Sigmoid colon (tissue), 7 donors: ENCODE data around the gene EIPR1. TPM values are rescaled to one million over a fixed set of nuclear protein-coding genes. Genes with fewer than 3 reads are reported as not detected.

Source experiments
- DNase-seq: peaks from one replicate; pipeline ENCODE4 v3.0.0-alpha.2; 2019
- H3K27ac ChIP-seq, 4 donors: fragments of 200-600 bp; sonication (generic); one replicate each; pipeline ENCODE4 v1.5.1; 2016 to 2019; ENCODE audit warnings: mild to moderate bottlenecking in 1 of 4
- H3K27me3 ChIP-seq, 3 donors: fragments of 200-600 bp; sonication (generic); one replicate each; pipeline ENCODE4 v1.5.1; 2019; ENCODE audit warnings: mild to moderate bottlenecking in 1 of 3
- H3K36me3 ChIP-seq, 4 donors: fragments of 200-600 bp; sonication (generic); one replicate each; pipeline ENCODE4 v1.5.1; 2016 to 2019
- H3K4me1 ChIP-seq, 4 donors: fragments of 200-600 bp; sonication (generic); one replicate each; pipeline ENCODE4 v1.5.1; 2017 to 2019
- H3K4me3 ChIP-seq, 4 donors: fragments of 200-600 bp; sonication (generic); one replicate each; pipeline ENCODE4 v1.5.1; 2017 to 2019; ENCODE audit warnings: mild to moderate bottlenecking in 2 of 4, moderate library complexity in 1 of 4
- H3K9me3 ChIP-seq, 4 donors: fragments of 200-600 bp in 3 of 4; sonication (generic) in 3 of 4; one replicate each; pipeline versions ENCODE4 v1.5.1 to v1.6.1; 2013 to 2019
- EP300 ChIP-seq, 4 donors: sonication (generic); formaldehyde crosslinking; IDR thresholded peaks; one replicate each; pipeline ENCODE4 v1.6.1; 2017; ENCODE audit warnings: antibody characterized with exemption in 4 of 4
- POLR2A ChIP-seq, 2 donors: fragments of 450-650 bp; IDR thresholded peaks; one replicate each; pipeline ENCODE4 v1.6.1; 2016; ENCODE audit warnings: antibody characterized with exemption in 2 of 2, mild to moderate bottlenecking in 2 of 2, moderate library complexity in 2 of 2
- POLR2AphosphoS5 ChIP-seq, 4 donors: sonication (generic); formaldehyde crosslinking; IDR thresholded peaks; one replicate each; pipeline ENCODE4 v1.6.1; 2017; ENCODE audit warnings: antibody characterized with exemption in 4 of 4
- WGBS, 2 donors: extraction: QIAGEN DNeasy Blood & Tissue Kit; methylation state at CpG; one replicate each; pipeline ENCODE4 v1.1.7; 2013; 5-methylcytosine and 5-hydroxymethylcytosine counted together
- intact Hi-C: fragments of 100-400 bp; cut with DNase I; formaldehyde crosslinking; loops from one replicate; pipeline ENCODE4 v1.15.1; 2023
- polyA plus RNA-seq, 3 donors: library from polyadenylated mRNA; stranded (reverse); fragments of 200-250 nt; gene quantifications; one replicate each; pipeline ENCODE4 v1.2.3, GENCODE V29; 2013
- total RNA-seq, 4 donors: library from RNA; depleted of rRNA; stranded (reverse); fragments of >200 nt; gene quantifications; one replicate each; pipeline ENCODE4 v1.1.0, GENCODE V29; 2016
- TF ChIP-seq, protein P1 (sequence below), 4 experiments: fragments of 450-650 bp in 3 of 4; fragments of 200-600 bp in 1 of 4; IDR thresholded peaks; one replicate each; pipeline ENCODE4 v1.5.1; 2016 to 2019; ENCODE audit warnings: antibody characterized with exemption in 4 of 4, mild to moderate bottlenecking in 3 of 4, moderate library complexity in 2 of 4
- donor health status: healthy with polysubstance abuse.
- donor health status: Bipolar disorder and iron deficiency.
- donor health status: healthy.

The EIPR1 gene
- total and polyA plus RNA-seq, 7 donors: 12.2 to 27.0 (median 20.0) TPM

DNA sequence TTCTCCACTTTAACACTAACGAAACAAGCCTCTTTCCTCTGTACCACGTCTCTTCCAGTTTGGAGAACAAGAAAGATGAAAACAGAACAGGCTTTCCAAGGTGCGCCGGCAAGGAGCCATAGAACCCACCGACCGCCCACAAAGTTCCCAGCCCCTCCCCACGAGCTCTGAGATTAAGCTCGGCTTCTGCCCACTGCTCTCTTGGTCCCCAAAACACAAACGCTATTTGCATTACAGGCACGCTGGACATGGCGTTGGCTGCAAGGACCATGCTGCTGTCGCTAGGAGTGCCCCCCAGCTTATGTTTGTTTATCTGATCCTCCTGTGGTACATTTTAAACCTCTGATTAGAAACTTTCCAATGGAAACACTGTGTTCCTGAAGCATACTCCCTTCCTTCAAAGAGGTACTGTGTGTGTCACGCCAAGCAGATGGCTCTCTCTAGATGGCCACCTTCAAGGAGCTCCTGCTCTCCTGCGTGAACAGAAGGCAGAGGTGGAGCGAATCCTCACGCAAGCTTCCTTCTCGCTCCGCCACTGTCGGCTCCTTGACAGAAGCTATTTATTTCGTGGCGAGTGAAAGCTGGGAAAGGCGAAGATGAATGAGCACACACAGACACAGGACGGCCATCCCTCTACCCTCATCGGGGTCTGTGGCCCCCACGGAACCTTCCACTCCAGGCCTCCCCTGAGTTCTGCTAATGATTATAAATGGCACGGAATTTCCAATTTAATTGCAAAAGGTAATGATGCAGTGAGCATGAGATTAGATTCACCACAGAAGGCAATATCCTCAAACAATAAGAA, 166.2 kb downstream of the EIPR1 start:
- Histone ChIP-seq H3K9me3 (no peaks in the 10 kb centered on the region), H3K4me1 (no peaks in the 10 kb centered on the region), H3K4me3 (no peak overlapping the region), H3K36me3 (peaks cover 0 to 4% (median 0%) of the 10 kb centered on the region in 4 donors), H3K27ac (no peak overlapping the region), H3K27me3 (no peaks in the 10 kb centered on the region)
- 89 to 90% methylated on average over 26 of the region's 26 CpGs for WGBS, 2 donors
- DNase-seq: no peak
- intact Hi-C loops: no loop called here
- TF ChIP-seq, protein P1, sequence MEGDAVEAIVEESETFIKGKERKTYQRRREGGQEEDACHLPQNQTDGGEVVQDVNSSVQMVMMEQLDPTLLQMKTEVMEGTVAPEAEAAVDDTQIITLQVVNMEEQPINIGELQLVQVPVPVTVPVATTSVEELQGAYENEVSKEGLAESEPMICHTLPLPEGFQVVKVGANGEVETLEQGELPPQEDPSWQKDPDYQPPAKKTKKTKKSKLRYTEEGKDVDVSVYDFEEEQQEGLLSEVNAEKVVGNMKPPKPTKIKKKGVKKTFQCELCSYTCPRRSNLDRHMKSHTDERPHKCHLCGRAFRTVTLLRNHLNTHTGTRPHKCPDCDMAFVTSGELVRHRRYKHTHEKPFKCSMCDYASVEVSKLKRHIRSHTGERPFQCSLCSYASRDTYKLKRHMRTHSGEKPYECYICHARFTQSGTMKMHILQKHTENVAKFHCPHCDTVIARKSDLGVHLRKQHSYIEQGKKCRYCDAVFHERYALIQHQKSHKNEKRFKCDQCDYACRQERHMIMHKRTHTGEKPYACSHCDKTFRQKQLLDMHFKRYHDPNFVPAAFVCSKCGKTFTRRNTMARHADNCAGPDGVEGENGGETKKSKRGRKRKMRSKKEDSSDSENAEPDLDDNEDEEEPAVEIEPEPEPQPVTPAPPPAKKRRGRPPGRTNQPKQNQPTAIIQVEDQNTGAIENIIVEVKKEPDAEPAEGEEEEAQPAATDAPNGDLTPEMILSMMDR (IDR thresholded peaks at IDR 0.05): no peak
- TF ChIP-seq POLR2AphosphoS5 (IDR thresholded peaks at IDR 0.05) (no peak), POLR2A (IDR thresholded peaks at IDR 0.05) (no peak), EP300 (IDR thresholded peaks at IDR 0.05) (no peak)

DNA sequence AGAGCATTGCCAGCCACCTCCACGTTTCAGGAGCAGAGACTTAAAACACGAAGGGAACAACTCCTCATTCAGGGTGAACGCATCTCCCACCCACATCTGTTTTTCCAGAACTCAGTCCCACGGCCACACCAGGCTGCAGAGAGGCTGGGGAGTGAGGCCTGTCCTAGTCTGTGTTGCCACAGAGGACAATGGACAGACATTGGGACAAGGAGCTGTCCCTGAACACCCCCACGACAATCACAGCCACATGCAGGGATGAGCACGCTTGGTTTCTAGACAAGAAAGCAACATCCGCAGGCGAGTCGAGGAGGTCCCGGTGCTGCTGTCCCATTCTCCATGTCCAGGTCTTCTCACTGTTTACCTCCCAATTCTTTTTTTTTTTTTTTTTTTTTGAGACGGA, 167.4 kb downstream of the EIPR1 start:
- 86 to 88% methylated on average over 11 of the region's 11 CpGs for WGBS, 2 donors
- intact Hi-C loops: no loop called here
- H3K27me3 ChIP-seq: no peaks in the 10 kb centered on the region
- H3K36me3 ChIP-seq: peaks cover 0 to 4% (median 0%) of the 10 kb centered on the region in 4 donors
- no peak overlapping the region for H3K27ac ChIP-seq
- H3K9me3 ChIP-seq: no peaks in the 10 kb centered on the region
- no peaks in the 10 kb centered on the region for H3K4me1 ChIP-seq
- H3K4me3 ChIP-seq: no peak overlapping the region
- TF ChIP-seq EP300 (IDR thresholded peaks at IDR 0.05): no peak
- TF ChIP-seq POLR2AphosphoS5 (IDR thresholded peaks at IDR 0.05): no peak
- TF ChIP-seq, protein P1 (IDR thresholded peaks at IDR 0.05): no peak
- no peak for TF ChIP-seq POLR2A (IDR thresholded peaks at IDR 0.05)
- DNase-seq: no peak

DNA sequence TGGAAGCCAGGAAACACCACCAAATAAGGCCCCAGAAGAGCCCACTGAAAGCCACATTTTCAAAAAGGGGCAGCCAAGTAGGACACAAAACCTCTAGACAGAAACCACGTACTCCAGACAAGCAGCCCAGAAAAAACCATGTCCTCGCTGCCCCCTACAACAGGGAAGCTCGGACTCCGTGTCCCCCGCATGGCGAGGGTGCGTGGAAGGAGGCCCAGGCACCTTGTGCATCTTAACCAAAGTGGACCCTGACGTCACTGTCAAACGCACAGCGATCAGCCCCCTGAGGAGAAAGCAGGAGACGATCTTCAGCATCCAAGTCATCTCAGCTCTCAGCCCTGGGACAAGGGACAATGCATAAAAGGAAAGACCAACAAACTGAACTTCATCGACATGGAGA, 168.4 kb downstream of the EIPR1 start:
- intact Hi-C loops: no loop called here
- Histone ChIP-seq H3K4me3 (no peak overlapping the region), H3K27ac (no peak overlapping the region), H3K36me3 (peaks cover 0 to 4% (median 0%) of the 10 kb centered on the region in 4 donors), H3K4me1 (no peaks in the 10 kb centered on the region), H3K27me3 (no peaks in the 10 kb centered on the region), H3K9me3 (no peaks in the 10 kb centered on the region)
- no peak for DNase-seq
- WGBS, 2 donors: 97 to 98% methylated on average over 12 of the region's 12 CpGs
- TF ChIP-seq POLR2A (IDR thresholded peaks at IDR 0.05) (no peak), POLR2AphosphoS5 (IDR thresholded peaks at IDR 0.05) (no peak), EP300 (IDR thresholded peaks at IDR 0.05) (no peak)
- TF ChIP-seq, protein P1 (IDR thresholded peaks at IDR 0.05): no peak

- Histone ChIP-seq H3K27me3 (no peaks in the 10 kb centered on the region), H3K36me3 (peaks cover 0 to 4% (median 0%) of the 10 kb centered on the region in 4 donors), H3K27ac (no peak overlapping the region), H3K4me3 (no peak overlapping the region), H3K4me1 (no peaks in the 10 kb centered on the region), H3K9me3 (no peaks in the 10 kb centered on the region)
- DNase-seq: no peak
- 95 to 96% methylated on average over 12 of the region's 12 CpGs for whole genome bisulfite sequencing, 2 donors
- intact Hi-C loops: no loop called here
- TF ChIP-seq EP300 (IDR thresholded peaks at IDR 0.05): no peak
- TF ChIP-seq, protein P1 (IDR thresholded peaks at IDR 0.05): no peak
- no peak for TF ChIP-seq POLR2A (IDR thresholded peaks at IDR 0.05)
- no peak for TF ChIP-seq POLR2AphosphoS5 (IDR thresholded peaks at IDR 0.05)
Measured at GRCh38 chr2:3208591-3208990, 169.0 kb downstream of the EIPR1 start.
